Measurements from ENCODE around the gene SPRED2. TPM values are rescaled to one million over a fixed set of nuclear protein-coding genes. Genes with fewer than 3 reads are reported as not detected.

Gene SPRED2
- total and polyA plus RNA-seq, 2 of the 8 experiments (the other 6 are each of a cell fraction or from before 2014, with no cell fraction given) = 15.3 to 22.5 TPM

DNA sequence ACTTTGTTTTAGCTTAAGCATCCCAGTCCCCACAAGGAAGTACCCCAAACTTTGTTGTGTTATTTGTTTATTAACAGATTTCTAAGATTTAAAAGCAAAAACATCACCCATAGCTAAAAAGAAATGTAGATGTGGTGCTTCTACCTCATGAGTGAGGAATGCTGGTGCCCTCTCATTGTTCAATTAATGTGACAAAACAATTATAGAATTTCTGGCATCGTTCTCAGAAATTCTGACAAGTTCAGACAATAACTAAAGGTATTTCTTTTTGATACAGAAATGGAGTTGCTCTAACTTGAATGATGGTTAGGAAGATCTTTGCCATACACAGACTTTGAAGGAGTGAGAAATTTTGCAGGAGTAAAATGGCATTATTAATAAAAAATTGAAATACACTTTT is 42.9 kb downstream of the SPRED2 start (continued):
- TF ChIP-seq, protein P1, sequence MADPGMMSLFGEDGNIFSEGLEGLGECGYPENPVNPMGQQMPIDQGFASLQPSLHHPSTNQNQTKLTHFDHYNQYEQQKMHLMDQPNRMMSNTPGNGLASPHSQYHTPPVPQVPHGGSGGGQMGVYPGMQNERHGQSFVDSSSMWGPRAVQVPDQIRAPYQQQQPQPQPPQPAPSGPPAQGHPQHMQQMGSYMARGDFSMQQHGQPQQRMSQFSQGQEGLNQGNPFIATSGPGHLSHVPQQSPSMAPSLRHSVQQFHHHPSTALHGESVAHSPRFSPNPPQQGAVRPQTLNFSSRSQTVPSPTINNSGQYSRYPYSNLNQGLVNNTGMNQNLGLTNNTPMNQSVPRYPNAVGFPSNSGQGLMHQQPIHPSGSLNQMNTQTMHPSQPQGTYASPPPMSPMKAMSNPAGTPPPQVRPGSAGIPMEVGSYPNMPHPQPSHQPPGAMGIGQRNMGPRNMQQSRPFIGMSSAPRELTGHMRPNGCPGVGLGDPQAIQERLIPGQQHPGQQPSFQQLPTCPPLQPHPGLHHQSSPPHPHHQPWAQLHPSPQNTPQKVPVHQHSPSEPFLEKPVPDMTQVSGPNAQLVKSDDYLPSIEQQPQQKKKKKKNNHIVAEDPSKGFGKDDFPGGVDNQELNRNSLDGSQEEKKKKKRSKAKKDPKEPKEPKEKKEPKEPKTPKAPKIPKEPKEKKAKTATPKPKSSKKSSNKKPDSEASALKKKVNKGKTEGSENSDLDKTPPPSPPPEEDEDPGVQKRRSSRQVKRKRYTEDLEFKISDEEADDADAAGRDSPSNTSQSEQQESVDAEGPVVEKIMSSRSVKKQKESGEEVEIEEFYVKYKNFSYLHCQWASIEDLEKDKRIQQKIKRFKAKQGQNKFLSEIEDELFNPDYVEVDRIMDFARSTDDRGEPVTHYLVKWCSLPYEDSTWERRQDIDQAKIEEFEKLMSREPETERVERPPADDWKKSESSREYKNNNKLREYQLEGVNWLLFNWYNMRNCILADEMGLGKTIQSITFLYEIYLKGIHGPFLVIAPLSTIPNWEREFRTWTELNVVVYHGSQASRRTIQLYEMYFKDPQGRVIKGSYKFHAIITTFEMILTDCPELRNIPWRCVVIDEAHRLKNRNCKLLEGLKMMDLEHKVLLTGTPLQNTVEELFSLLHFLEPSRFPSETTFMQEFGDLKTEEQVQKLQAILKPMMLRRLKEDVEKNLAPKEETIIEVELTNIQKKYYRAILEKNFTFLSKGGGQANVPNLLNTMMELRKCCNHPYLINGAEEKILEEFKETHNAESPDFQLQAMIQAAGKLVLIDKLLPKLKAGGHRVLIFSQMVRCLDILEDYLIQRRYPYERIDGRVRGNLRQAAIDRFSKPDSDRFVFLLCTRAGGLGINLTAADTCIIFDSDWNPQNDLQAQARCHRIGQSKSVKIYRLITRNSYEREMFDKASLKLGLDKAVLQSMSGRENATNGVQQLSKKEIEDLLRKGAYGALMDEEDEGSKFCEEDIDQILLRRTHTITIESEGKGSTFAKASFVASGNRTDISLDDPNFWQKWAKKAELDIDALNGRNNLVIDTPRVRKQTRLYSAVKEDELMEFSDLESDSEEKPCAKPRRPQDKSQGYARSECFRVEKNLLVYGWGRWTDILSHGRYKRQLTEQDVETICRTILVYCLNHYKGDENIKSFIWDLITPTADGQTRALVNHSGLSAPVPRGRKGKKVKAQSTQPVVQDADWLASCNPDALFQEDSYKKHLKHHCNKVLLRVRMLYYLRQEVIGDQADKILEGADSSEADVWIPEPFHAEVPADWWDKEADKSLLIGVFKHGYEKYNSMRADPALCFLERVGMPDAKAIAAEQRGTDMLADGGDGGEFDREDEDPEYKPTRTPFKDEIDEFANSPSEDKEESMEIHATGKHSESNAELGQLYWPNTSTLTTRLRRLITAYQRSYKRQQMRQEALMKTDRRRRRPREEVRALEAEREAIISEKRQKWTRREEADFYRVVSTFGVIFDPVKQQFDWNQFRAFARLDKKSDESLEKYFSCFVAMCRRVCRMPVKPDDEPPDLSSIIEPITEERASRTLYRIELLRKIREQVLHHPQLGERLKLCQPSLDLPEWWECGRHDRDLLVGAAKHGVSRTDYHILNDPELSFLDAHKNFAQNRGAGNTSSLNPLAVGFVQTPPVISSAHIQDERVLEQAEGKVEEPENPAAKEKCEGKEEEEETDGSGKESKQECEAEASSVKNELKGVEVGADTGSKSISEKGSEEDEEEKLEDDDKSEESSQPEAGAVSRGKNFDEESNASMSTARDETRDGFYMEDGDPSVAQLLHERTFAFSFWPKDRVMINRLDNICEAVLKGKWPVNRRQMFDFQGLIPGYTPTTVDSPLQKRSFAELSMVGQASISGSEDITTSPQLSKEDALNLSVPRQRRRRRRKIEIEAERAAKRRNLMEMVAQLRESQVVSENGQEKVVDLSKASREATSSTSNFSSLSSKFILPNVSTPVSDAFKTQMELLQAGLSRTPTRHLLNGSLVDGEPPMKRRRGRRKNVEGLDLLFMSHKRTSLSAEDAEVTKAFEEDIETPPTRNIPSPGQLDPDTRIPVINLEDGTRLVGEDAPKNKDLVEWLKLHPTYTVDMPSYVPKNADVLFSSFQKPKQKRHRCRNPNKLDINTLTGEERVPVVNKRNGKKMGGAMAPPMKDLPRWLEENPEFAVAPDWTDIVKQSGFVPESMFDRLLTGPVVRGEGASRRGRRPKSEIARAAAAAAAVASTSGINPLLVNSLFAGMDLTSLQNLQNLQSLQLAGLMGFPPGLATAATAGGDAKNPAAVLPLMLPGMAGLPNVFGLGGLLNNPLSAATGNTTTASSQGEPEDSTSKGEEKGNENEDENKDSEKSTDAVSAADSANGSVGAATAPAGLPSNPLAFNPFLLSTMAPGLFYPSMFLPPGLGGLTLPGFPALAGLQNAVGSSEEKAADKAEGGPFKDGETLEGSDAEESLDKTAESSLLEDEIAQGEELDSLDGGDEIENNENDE (IDR thresholded peaks at IDR 0.05; ENCODE audit: insufficient replicate concordance, low read length) = no peak
- TF ChIP-seq HDAC6 (IDR thresholded peaks at IDR 0.05; ENCODE audit: low read depth, low read length) (no peak), EGR1 (IDR thresholded peaks at IDR 0.05; ENCODE audit: borderline replicate concordance, low read depth, low read length) (no peak), YY1 (IDR thresholded peaks at IDR 0.05; ENCODE audit: low read depth, low read length) (no peak), SIX5 (IDR thresholded peaks at IDR 0.05; ENCODE audit: low read depth, low read length) (no peak), BCL11A (IDR thresholded peaks at IDR 0.05; ENCODE audit: low read depth in 2 of 2, low read length in 2 of 2) (no peak)
- TF ChIP-seq, protein P2, sequence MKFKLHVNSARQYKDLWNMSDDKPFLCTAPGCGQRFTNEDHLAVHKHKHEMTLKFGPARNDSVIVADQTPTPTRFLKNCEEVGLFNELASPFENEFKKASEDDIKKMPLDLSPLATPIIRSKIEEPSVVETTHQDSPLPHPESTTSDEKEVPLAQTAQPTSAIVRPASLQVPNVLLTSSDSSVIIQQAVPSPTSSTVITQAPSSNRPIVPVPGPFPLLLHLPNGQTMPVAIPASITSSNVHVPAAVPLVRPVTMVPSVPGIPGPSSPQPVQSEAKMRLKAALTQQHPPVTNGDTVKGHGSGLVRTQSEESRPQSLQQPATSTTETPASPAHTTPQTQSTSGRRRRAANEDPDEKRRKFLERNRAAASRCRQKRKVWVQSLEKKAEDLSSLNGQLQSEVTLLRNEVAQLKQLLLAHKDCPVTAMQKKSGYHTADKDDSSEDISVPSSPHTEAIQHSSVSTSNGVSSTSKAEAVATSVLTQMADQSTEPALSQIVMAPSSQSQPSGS (IDR thresholded peaks at IDR 0.05; ENCODE audit: low read length) = no peak

All from H1 (cell line).